Suprapubic skin (tissue), 4 donors: ENCODE results near the gene TNIP3. TPM values are rescaled to one million over a fixed set of nuclear protein-coding genes. Genes with fewer than 3 reads are reported as not detected.

Experiments
- DNase-seq, 2 donors: peaks; one replicate each; pipeline ENCODE4 v3.0.0-alpha.2; 2019; ENCODE audit warnings: low spot score in 2 of 2
- H3K27ac ChIP-seq: fragments of 200-600 bp; sonication (generic); one replicate; pipeline ENCODE4 v1.5.1; 2019
- H3K27me3 ChIP-seq: fragments of 200-600 bp; sonication (generic); one replicate; pipeline ENCODE4 v1.5.1; 2019
- H3K36me3 ChIP-seq: fragments of 200-600 bp; sonication (generic); one replicate; pipeline ENCODE4 v1.5.1; 2019
- H3K4me1 ChIP-seq: fragments of 200-600 bp; sonication (generic); one replicate; pipeline ENCODE4 v1.5.1; 2019
- H3K4me3 ChIP-seq: fragments of 200-600 bp; sonication (generic); one replicate; pipeline ENCODE4 v1.5.1; 2019; ENCODE audit warnings: mild to moderate bottlenecking
- H3K9me3 ChIP-seq: fragments of 200-600 bp; sonication (generic); one replicate; pipeline ENCODE4 v1.5.1; 2019
- EP300 ChIP-seq: sonication (generic); formaldehyde crosslinking; IDR thresholded peaks from one replicate; pipeline ENCODE4 v1.6.1; 2017; ENCODE audit warnings: antibody characterized with exemption
- POLR2A ChIP-seq, 2 donors: fragments of 450-650 bp; IDR thresholded peaks; one replicate each; pipeline ENCODE4 v1.6.1; 2017; ENCODE audit warnings: antibody characterized with exemption in 2 of 2, mild to moderate bottlenecking in 2 of 2, moderate library complexity in 2 of 2
- POLR2AphosphoS5 ChIP-seq, 3 donors: sonication (generic); formaldehyde crosslinking; IDR thresholded peaks; one replicate each; pipeline ENCODE4 v1.6.1; 2017; ENCODE audit warnings: antibody characterized with exemption in 3 of 3
- WGBS: methylation state at CpG from one replicate; pipeline ENCODE4 v1.1.5; 2018; 5-methylcytosine and 5-hydroxymethylcytosine counted together
- total RNA-seq, 4 donors: library from RNA; depleted of rRNA; stranded (reverse); fragments of >200 nt; gene quantifications; one replicate each; pipeline ENCODE4 v1.1.0, GENCODE V29; 2016
- TF ChIP-seq, protein P1 (sequence below), 2 donors: fragments of 200-600 bp in 1 of 2; fragments of 450-650 bp in 1 of 2; sonication (generic) in 1 of 2; IDR thresholded peaks; one replicate each; pipeline ENCODE4 v1.5.1; 2016 to 2019; ENCODE audit warnings: antibody characterized with exemption in 2 of 2, mild to moderate bottlenecking in 1 of 2, moderate library complexity in 1 of 2

Gene TNIP3
- total RNA-seq, 4 donors from 2014 or later = not detected

DNA sequence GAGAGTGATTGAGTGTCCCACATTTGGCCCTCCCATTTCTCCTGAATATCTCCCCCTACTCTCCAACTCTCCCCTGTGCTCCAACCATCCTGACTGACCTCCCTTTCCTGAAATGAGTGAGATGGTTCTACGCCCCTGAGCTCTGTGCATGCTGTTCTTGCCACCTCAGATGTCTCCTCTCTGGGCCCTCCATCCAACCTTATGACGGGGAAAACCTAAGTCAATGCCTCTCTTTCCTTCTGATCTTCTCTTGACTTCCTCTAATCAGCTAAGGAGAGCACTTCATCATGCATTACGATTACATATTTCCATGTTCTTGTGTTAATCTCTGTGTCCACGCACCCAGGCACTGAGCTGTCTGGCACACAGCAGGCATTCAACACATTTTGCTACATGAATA lies 1.1 kb upstream of the TNIP3 start:
- WGBS = 92% methylated on average over 4 of the region's 4 CpGs
- TF ChIP-seq, protein P1, sequence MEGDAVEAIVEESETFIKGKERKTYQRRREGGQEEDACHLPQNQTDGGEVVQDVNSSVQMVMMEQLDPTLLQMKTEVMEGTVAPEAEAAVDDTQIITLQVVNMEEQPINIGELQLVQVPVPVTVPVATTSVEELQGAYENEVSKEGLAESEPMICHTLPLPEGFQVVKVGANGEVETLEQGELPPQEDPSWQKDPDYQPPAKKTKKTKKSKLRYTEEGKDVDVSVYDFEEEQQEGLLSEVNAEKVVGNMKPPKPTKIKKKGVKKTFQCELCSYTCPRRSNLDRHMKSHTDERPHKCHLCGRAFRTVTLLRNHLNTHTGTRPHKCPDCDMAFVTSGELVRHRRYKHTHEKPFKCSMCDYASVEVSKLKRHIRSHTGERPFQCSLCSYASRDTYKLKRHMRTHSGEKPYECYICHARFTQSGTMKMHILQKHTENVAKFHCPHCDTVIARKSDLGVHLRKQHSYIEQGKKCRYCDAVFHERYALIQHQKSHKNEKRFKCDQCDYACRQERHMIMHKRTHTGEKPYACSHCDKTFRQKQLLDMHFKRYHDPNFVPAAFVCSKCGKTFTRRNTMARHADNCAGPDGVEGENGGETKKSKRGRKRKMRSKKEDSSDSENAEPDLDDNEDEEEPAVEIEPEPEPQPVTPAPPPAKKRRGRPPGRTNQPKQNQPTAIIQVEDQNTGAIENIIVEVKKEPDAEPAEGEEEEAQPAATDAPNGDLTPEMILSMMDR (IDR thresholded peaks at IDR 0.05) = no peak
- TF ChIP-seq EP300 (no peak), POLR2A (IDR thresholded peaks at IDR 0.05) (no peak), POLR2AphosphoS5 (IDR thresholded peaks at IDR 0.05) (no peak)
- Histone ChIP-seq H3K4me1 (no peaks in the 10 kb centered on the region), H3K27me3 (no peaks in the 10 kb centered on the region), H3K9me3 (no peaks in the 10 kb centered on the region), H3K4me3 (no peak overlapping the region), H3K27ac (no peak overlapping the region), H3K36me3 (no peaks in the 10 kb centered on the region)
- DNase-seq = no peak

- DNase-seq = peak in 1 of 2 donors; percentile 56
- H3K27me3 ChIP-seq = peaks cover 5% of the 10 kb centered on the region
- H3K4me1 ChIP-seq = peaks cover 15% of the 10 kb centered on the region
- H3K9me3 ChIP-seq = no peaks in the 10 kb centered on the region
- no peak overlapping the region for H3K27ac ChIP-seq
- no peaks in the 10 kb centered on the region for H3K36me3 ChIP-seq
- TF ChIP-seq EP300 = no peak
- TF ChIP-seq, protein P1 (IDR thresholded peaks at IDR 0.05) = no peak
- WGBS = 4% methylated on average over 32 of the region's 32 CpGs
- peak overlapping the region; percentile 48 for H3K4me3 ChIP-seq
These were observed 7.0 kb downstream of the TNIP3 start for GRCh38 chr4:121156822-121157769.

GRCh38 chr4:121155893-121156292 lies 8.2 kb downstream of the TNIP3 start:
- no peak for TF ChIP-seq EP300
- DNase-seq = no peak
- WGBS = 71% methylated on average over 3 of the region's 3 CpGs
- Histone ChIP-seq H3K27me3 (peaks cover 5% of the 10 kb centered on the region), H3K36me3 (no peaks in the 10 kb centered on the region), H3K4me1 (peaks cover 15% of the 10 kb centered on the region), H3K4me3 (peak overlapping the region; percentile 48), H3K9me3 (no peaks in the 10 kb centered on the region), H3K27ac (no peak overlapping the region)

DNA sequence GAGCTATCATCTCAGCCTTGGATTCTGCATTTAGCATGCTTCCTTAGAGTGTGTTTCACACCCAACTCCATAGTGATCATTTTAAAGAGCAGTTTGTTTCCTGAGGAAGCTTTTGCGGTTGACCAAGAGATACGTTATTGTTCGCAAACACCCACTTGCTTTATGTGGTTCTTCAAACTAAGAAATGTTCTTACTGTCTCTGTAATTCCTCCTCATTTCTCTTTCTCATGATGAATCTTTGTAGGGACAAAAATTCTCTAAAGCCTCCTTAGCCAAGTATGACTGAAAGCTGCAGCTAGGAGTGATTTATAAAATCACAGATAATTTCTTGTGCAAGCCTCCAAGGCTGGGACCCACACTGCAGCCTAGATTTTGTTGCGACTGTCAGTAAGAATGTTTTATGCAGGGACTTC lies 10.0 kb downstream of the TNIP3 start:
- Histone ChIP-seq H3K4me3 (no peak overlapping the region), H3K4me1 (peaks cover 15% of the 10 kb centered on the region), H3K27ac (no peak overlapping the region), H3K27me3 (peaks cover 5% of the 10 kb centered on the region), H3K9me3 (no peaks in the 10 kb centered on the region), H3K36me3 (no peaks in the 10 kb centered on the region)
- TF ChIP-seq, protein P1 (IDR thresholded peaks at IDR 0.05) = no peak
- WGBS = 77% methylated on average over 4 of the region's 4 CpGs
- no peak for DNase-seq

DNA sequence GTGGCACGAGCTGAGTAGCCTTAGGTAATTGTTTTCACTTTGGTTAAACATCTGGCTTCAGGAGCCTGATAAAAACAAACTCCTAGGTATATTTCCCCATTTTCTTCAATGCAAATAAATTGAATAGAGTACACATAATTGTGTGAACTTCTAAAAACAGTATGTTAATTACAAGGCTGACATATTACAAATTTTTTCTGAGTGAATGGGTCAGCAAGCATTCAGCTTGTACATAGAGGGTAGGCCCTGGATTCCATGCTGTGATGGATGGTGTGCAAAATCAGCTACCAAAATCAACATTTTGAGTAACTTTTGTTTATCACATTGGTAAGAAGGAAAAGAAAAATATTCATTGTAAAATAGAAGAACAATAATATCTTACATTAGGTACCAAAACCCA lies 12.2 kb downstream of the TNIP3 start:
- Histone ChIP-seq H3K27me3 (no peaks in the 10 kb centered on the region), H3K4me3 (no peak overlapping the region), H3K27ac (no peak overlapping the region), H3K4me1 (peaks cover 10% of the 10 kb centered on the region), H3K36me3 (no peaks in the 10 kb centered on the region), H3K9me3 (no peaks in the 10 kb centered on the region)
- no peak for DNase-seq
- 91% methylated on average over 1 of the region's 1 CpG for WGBS
- TF ChIP-seq POLR2AphosphoS5 (IDR thresholded peaks at IDR 0.05) (no peak), POLR2A (IDR thresholded peaks at IDR 0.05) (no peak), EP300 (no peak)
- TF ChIP-seq, protein P1 (IDR thresholded peaks at IDR 0.05) = no peak
